HL-60 (cell line): ENCODE results near the gene CYP4V2.

ENCODE experiments used
- GABPA ChIP-seq: IDR thresholded peaks from 2 replicates; pipeline ENCODE4 v1.6.1; 2012; ENCODE audit warnings: low read depth
- POLR2AphosphoS5 ChIP-seq: IDR thresholded peaks from 2 replicates; pipeline ENCODE4 v1.6.1; 2012; ENCODE audit warnings: low read depth
- SPI1 ChIP-seq: IDR thresholded peaks from 2 replicates; pipeline ENCODE4 v1.6.1; 2012; ENCODE audit warnings: low read depth, mild to moderate bottlenecking, borderline replicate concordance
- TF ChIP-seq, protein P1 (sequence below): IDR thresholded peaks from one replicate; pipeline ENCODE4 v1.5.1; 2011; ENCODE audit warnings: low read length, control low read depth, inconsistent platforms; ENCODE audit not compliant: insufficient read depth
- TF ChIP-seq, protein P2 (sequence below): IDR thresholded peaks from 2 replicates; pipeline ENCODE4 v1.6.1; 2012; ENCODE audit warnings: low read depth; ENCODE audit not compliant: insufficient replicate concordance

DNA sequence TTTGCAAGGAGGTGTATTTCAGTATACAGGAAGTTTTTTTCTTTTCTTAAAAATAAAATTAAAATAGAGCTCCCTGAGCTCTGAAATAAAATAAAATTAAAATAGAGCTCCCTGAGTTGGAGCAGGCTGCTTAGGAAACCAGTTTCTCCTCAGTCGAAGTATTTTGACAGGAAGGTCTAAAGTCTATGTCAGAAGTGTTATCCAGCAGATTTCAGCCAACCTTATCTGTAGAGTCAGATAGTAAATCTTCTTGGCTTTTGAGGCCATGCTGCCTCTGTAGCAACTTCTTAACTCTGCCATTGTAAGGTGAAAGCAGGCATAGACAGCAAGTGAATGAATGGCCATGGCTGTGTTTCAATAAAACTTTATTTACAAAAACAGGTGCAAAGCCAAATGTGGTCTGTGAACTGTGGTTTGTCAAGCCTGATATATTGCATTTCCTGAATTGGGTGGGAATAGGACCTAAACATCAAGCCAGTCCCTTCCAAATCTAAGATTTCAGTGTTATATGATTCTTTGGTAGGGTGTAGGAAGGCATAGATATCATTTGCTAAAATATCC is 26.4 kb downstream of the CYP4V2 start:
- TF ChIP-seq, protein P1, sequence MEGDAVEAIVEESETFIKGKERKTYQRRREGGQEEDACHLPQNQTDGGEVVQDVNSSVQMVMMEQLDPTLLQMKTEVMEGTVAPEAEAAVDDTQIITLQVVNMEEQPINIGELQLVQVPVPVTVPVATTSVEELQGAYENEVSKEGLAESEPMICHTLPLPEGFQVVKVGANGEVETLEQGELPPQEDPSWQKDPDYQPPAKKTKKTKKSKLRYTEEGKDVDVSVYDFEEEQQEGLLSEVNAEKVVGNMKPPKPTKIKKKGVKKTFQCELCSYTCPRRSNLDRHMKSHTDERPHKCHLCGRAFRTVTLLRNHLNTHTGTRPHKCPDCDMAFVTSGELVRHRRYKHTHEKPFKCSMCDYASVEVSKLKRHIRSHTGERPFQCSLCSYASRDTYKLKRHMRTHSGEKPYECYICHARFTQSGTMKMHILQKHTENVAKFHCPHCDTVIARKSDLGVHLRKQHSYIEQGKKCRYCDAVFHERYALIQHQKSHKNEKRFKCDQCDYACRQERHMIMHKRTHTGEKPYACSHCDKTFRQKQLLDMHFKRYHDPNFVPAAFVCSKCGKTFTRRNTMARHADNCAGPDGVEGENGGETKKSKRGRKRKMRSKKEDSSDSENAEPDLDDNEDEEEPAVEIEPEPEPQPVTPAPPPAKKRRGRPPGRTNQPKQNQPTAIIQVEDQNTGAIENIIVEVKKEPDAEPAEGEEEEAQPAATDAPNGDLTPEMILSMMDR, result no peak
- no peak for TF ChIP-seq GABPA
- TF ChIP-seq SPI1, result no peak
- TF ChIP-seq POLR2AphosphoS5, result no peak
- TF ChIP-seq, protein P2, sequence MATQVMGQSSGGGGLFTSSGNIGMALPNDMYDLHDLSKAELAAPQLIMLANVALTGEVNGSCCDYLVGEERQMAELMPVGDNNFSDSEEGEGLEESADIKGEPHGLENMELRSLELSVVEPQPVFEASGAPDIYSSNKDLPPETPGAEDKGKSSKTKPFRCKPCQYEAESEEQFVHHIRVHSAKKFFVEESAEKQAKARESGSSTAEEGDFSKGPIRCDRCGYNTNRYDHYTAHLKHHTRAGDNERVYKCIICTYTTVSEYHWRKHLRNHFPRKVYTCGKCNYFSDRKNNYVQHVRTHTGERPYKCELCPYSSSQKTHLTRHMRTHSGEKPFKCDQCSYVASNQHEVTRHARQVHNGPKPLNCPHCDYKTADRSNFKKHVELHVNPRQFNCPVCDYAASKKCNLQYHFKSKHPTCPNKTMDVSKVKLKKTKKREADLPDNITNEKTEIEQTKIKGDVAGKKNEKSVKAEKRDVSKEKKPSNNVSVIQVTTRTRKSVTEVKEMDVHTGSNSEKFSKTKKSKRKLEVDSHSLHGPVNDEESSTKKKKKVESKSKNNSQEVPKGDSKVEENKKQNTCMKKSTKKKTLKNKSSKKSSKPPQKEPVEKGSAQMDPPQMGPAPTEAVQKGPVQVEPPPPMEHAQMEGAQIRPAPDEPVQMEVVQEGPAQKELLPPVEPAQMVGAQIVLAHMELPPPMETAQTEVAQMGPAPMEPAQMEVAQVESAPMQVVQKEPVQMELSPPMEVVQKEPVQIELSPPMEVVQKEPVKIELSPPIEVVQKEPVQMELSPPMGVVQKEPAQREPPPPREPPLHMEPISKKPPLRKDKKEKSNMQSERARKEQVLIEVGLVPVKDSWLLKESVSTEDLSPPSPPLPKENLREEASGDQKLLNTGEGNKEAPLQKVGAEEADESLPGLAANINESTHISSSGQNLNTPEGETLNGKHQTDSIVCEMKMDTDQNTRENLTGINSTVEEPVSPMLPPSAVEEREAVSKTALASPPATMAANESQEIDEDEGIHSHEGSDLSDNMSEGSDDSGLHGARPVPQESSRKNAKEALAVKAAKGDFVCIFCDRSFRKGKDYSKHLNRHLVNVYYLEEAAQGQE, result no peak
